ENCODE results near the gene WEE1.

- TF ChIP-seq CTCF (IDR thresholded peaks at IDR 0.05 in 2 of 3, conservative IDR thresholded peaks at IDR 0.05 in 1 of 3; ENCODE audit: control insufficient read depth in 2 of 3, extremely low read depth in 1 of 3, insufficient read depth in 1 of 3, low read depth in 3 of 3, low read length in 3 of 3) (no peak), ATF3 (IDR thresholded peaks at IDR 0.05; ENCODE audit: borderline replicate concordance, extremely low read depth, low read depth, low read length) (no peak), BHLHE40 (IDR thresholded peaks at IDR 0.05; ENCODE audit: borderline replicate concordance in 1 of 2, low read depth in 2 of 2, low read length in 1 of 2) (peak; percentile 40 to 57; a peak in 2 of 4 replicates), SMC3 (IDR thresholded peaks at IDR 0.05; ENCODE audit: borderline replicate concordance, low read length) (no peak), MYB (IDR thresholded peaks at IDR 0.05; ENCODE audit: borderline replicate concordance, low read depth, low read length) (no peak), TBL1XR1 (IDR thresholded peaks at IDR 0.05; ENCODE audit: low read depth, low read length) (peak; percentile 76), SREBF2 (IDR thresholded peaks at IDR 0.05; ENCODE audit: low read length) (no peak), JUNB (IDR thresholded peaks at IDR 0.05) (no peak), ESRRA (IDR thresholded peaks at IDR 0.05; ENCODE audit: low read length) (no peak)
These were observed 27.8 kb downstream of the WEE1 start for GRCh38 chr11:9601037-9601875.

Data from GM12878 (cell line).